Measurements from ENCODE around the gene RNF213.

DNA sequence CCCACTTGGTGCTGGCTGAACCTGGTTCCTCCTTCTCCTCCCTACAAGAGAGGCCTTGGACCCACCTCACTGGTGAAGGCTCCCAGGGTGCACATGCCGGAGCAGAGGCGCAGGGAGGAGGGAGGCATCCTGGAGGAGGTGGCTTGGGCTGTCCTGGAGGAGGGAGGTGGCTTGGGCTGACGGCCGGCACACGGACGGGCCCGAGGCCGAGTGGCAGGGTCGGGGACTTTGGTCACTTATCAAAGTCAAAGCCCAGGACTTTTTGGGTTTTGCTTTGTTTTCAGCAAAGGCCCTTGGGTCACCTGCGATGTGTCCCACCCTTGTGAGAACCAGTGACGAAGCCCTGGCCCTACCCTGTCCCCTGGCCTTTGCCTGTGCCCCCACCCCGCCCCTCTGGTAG is 182.8 kb downstream of the RNF213 start:
- TF ChIP-seq, protein P1, sequence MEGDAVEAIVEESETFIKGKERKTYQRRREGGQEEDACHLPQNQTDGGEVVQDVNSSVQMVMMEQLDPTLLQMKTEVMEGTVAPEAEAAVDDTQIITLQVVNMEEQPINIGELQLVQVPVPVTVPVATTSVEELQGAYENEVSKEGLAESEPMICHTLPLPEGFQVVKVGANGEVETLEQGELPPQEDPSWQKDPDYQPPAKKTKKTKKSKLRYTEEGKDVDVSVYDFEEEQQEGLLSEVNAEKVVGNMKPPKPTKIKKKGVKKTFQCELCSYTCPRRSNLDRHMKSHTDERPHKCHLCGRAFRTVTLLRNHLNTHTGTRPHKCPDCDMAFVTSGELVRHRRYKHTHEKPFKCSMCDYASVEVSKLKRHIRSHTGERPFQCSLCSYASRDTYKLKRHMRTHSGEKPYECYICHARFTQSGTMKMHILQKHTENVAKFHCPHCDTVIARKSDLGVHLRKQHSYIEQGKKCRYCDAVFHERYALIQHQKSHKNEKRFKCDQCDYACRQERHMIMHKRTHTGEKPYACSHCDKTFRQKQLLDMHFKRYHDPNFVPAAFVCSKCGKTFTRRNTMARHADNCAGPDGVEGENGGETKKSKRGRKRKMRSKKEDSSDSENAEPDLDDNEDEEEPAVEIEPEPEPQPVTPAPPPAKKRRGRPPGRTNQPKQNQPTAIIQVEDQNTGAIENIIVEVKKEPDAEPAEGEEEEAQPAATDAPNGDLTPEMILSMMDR (IDR thresholded peaks at IDR 0.05) = no peak
- TF ChIP-seq POLR2AphosphoS5 (IDR thresholded peaks at IDR 0.05) = no peak
- TF ChIP-seq EP300 (IDR thresholded peaks at IDR 0.05) = no peak
- no peak for TF ChIP-seq POLR2A (IDR thresholded peaks at IDR 0.05)
